ENCODE results near the gene KATNBL1. TPM values are rescaled to one million over a fixed set of nuclear protein-coding genes. Genes with fewer than 3 reads are reported as not detected.

The KATNBL1 gene
- total RNA-seq, 1 donor from 2014 or later, result 19.3 TPM

Other genes with a start within 250 kb of the KATNBL1 start
- gene CHRM5, start 241.6 kb downstream of the KATNBL1 start, total RNA-seq, result not detected
- gene AVEN, start 170.9 kb downstream of the KATNBL1 start, total RNA-seq, result 29.0 TPM
- 65.1 TPM for gene EMC7, start 108.2 kb downstream of the KATNBL1 start, total RNA-seq
- 1.8 TPM for gene PGBD4, start 108.0 kb downstream of the KATNBL1 start, total RNA-seq
- 85.7 TPM for gene EMC4, start 14.9 kb upstream of the KATNBL1 start, total RNA-seq
- 30.4 TPM for gene SLC12A6, start 127.7 kb upstream of the KATNBL1 start, total RNA-seq
- gene NOP10, start 133.0 kb upstream of the KATNBL1 start, total RNA-seq, result 157 TPM
- not detected for gene NUTM1, start 133.2 kb upstream of the KATNBL1 start, total RNA-seq
- gene LPCAT4, start 157.1 kb upstream of the KATNBL1 start, total RNA-seq, result 89.2 TPM
- gene GOLGA8A, start 227.7 kb upstream of the KATNBL1 start, total RNA-seq, result 13.7 TPM